ENCODE results near the gene MBLAC1.

Gene MBLAC1

DNA sequence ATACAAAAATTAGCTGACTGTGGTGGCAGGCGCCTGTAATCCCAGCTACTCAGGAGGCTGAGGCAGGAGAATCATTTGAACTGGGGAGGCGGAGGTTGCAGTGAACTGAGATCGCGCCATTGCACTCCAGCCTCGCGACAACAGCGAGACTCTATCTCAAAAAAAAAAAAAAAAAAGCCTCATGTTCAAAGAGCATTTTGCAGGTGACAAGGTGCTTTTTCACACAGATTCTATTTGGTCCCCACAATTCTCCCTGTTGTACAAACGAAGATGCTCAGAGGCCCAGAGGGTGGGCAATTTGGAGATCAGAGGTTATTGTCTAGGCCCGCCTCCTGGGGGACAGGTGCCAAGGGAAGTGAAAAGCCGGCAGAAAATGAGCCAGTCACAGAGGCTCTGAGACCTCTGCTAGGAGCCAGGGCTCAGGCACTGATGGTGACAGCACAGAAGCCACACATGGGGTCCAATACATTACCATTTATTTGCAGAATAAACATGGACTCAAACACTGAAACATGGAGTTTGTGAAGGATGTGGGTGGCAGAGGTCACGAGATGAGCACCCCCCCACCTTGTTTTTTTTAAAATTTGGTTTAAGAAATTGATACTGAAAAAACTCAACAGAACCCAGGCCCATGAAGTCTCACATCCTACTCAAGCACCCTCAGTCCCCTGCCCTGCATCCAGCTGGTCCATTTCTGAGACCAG, 42.5 kb downstream of the MBLAC1 start:
- H3K27ac ChIP-seq, result peak overlapping the region; percentile 55; the same call in 1 of the 2 replicates
- TF ChIP-seq, protein P1, sequence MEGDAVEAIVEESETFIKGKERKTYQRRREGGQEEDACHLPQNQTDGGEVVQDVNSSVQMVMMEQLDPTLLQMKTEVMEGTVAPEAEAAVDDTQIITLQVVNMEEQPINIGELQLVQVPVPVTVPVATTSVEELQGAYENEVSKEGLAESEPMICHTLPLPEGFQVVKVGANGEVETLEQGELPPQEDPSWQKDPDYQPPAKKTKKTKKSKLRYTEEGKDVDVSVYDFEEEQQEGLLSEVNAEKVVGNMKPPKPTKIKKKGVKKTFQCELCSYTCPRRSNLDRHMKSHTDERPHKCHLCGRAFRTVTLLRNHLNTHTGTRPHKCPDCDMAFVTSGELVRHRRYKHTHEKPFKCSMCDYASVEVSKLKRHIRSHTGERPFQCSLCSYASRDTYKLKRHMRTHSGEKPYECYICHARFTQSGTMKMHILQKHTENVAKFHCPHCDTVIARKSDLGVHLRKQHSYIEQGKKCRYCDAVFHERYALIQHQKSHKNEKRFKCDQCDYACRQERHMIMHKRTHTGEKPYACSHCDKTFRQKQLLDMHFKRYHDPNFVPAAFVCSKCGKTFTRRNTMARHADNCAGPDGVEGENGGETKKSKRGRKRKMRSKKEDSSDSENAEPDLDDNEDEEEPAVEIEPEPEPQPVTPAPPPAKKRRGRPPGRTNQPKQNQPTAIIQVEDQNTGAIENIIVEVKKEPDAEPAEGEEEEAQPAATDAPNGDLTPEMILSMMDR (IDR thresholded peaks at IDR 0.05), result peak; percentile 3; the same call in 1 of the 2 replicates
- no peak for TF ChIP-seq ZFX (IDR thresholded peaks at IDR 0.05; ENCODE audit: borderline replicate concordance)

- TF ChIP-seq ZFX (IDR thresholded peaks at IDR 0.05; ENCODE audit: borderline replicate concordance), result no peak
- TF ChIP-seq, protein P1 (IDR thresholded peaks at IDR 0.05), result no peak
- no peak overlapping the region for H3K27ac ChIP-seq
These were observed 43.5 kb downstream of the MBLAC1 start for GRCh38 chr7:100170101-100170897.

DNA sequence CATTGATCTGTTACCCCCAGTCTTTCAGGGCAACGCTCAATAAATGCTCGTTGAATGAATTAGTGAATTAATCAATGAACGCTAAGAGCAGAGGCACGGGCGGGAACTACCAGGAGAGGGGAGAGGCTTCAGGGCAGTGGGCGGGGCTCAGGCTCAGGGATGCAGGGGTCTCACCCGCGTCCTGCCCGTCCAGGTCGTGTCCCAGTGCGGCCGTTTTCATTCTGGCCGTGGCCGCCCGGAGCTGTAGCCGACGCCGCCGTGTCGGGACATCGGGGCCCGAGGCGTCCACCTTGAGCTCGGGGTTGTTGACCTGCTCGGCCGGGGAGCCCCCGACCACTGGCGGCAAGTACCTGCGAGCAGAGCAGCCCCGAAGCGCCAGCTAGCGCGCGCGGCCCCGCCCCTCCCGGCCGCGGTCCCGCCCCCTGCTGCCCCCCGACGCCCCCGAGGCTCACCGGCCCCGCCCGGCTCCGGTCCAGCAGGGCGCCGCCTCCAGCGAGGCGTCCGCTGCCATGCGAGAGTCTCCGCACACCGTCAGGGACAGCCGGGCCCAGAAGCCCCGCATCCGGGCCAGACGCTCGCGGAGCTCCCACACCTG, 44.4 kb downstream of the MBLAC1 start:
- TF ChIP-seq, protein P1 (IDR thresholded peaks at IDR 0.05), result no peak
- TF ChIP-seq ZFX (IDR thresholded peaks at IDR 0.05; ENCODE audit: borderline replicate concordance), result no peak
- no peak overlapping the region for H3K27ac ChIP-seq

- no peak overlapping the region for H3K27ac ChIP-seq
- TF ChIP-seq ZFX (IDR thresholded peaks at IDR 0.05; ENCODE audit: borderline replicate concordance), result no peak
- TF ChIP-seq, protein P1 (IDR thresholded peaks at IDR 0.05), result no peak
These were observed 45.1 kb downstream of the MBLAC1 start for GRCh38 chr7:100171840-100172239.

DNA sequence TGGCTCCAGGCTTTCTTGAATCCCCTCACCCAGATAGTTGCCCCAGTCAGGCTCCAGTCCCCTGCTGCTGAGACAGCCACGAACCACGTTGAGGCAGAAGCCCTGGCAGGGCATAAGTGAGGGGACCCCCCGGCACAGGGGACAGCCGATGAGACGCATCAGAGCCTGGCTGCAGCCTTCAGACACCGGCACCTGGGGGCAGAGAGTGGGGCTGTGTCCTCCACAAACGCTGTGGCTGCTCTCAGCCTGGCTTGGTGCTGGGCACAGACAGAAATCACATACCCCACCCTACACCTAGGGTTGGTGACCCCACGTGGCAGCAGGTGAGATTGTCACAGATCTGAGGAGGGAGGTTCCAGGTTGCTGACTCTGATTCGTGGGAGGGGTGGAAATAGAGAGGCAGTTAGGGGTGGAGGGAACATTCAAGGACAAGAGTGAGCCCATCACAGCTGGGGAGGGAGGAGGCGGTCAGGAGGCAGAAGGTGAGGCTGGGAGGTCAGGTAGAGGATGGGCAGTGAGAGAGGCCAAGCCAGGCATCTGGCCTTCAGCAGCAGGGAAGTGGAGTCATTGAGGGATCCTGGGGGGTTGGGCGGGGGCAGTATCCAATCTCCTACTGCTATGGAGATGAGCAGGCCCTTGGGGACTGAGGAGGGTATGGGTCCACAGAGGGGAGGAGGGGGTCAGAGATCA, 47.2 kb downstream of the MBLAC1 start:
- no peak overlapping the region for H3K27ac ChIP-seq

GRCh38 chr7:100174582-100174981, 47.8 kb downstream of the MBLAC1 start:
- no peak overlapping the region for H3K27ac ChIP-seq
- TF ChIP-seq ZFX (IDR thresholded peaks at IDR 0.05; ENCODE audit: borderline replicate concordance), result no peak

More for the DNA sequence above, 47.2 kb downstream of the MBLAC1 start:
- TF ChIP-seq ZFX (IDR thresholded peaks at IDR 0.05; ENCODE audit: borderline replicate concordance), result no peak
- TF ChIP-seq, protein P1 (IDR thresholded peaks at IDR 0.05), result no peak

DNA sequence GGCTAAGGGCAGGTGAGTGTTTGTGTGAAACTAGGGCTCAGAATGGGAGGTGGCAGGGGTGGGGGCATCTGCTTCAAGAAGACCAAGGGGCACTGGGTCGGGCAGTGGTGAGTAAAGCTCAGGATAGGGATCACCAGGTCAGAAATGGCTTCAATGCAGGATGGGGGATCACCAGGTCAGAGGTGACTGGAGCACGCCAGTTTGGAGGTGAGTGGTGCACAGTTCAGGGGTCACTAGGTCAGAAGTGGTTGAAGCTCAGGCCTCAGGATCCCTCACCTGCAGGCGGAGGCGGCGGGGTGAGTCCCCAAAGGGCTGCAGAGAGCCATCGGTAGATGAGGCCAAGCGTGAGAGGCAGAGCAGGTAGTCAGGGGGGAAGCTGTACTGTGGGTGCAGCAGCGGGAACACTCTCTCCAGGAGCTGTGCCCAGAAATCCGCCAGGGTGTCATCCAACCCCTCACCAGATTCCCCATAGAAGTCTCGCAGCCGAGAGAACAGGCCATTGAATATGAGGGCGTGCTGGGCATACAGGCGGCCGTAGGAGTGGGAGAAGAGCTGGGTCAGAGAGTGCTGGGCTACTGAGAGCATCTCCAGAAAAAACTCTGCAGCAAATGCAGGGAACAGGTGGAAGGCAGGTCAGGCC, 48.6 kb downstream of the MBLAC1 start:
- TF ChIP-seq, protein P1 (IDR thresholded peaks at IDR 0.05), result no peak
- no peak for TF ChIP-seq ZFX (IDR thresholded peaks at IDR 0.05; ENCODE audit: borderline replicate concordance)
- H3K27ac ChIP-seq, result no peak overlapping the region
